Measurements from ENCODE around the gene UBTF.

UBTF gene

DNA sequence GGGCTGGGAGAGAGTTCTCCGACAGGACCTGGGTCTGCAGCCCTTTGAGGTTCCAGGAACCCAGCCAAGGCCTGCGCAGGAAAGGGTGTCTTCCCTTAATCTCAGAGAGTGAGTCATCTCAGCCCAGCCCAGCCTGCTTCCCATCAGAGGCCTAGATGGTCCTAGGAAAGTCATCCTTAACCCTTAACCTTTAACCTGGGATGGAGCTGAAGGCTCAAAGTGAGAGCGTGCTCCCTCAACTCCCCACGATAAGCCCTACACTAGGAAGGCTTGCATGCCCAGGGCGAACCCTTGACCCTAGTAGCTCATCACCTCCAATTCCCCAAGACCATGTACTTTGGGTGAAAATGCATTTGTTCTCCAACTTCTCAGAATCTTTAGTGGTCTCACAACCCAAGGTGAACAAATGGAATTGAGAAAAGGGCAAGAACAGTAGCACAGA lies 15.0 kb downstream of the UBTF start:
- CTCF ChIA-PET: interaction anchor here (0.9 to 3.6 kb wide), 17 partner anchors 9 to 158 kb away, joined by 3 to 25 read pairs (median 5); partner anchors contain the start of genes FAM171A2, GRN and SLC25A39
- H3K27ac ChIP-seq (ENCODE audit: insufficient read depth in 1 of 2, low read depth in 1 of 2, low read length in 2 of 2, poor library complexity in 1 of 2, severe bottlenecking in 2 of 2): no peak overlapping the region
- no peaks in the 10 kb centered on the region for H3K27me3 ChIP-seq (replicated peaks in 2 of 5; ENCODE audit: control insufficient read depth in 4 of 5, insufficient read depth in 5 of 5, low read length in 4 of 5)
- peak in 1 of 3 donors; percentile 32 for DNase-seq
- H3K36me3 ChIP-seq (ENCODE audit: control insufficient read depth in 4 of 4, insufficient read depth in 4 of 4, low read length in 3 of 4): peaks cover 5 to 34% (median 26%) of the 10 kb centered on the region in 4 experiments
- H3K4me3 ChIP-seq (ENCODE audit: control insufficient read depth in 1 of 7, extremely low read depth in 1 of 7, insufficient read depth in 4 of 7, low read depth in 2 of 7, low read length in 6 of 7): peak overlapping the region in 1 of 7 experiments; percentile 31
- WGBS (ENCODE audit: insufficient coverage): 70% methylated on average over 5 of the region's 5 CpGs
- POLR2A ChIA-PET: no interaction called here
- no peaks in the 10 kb centered on the region for H3K9me3 ChIP-seq (ENCODE audit: control extremely low read depth in 1 of 5, control insufficient read depth in 4 of 5, insufficient read depth in 2 of 5, low read depth in 1 of 5, low read length in 4 of 5)
- H3K4me1 ChIP-seq (ENCODE audit: control extremely low read depth in 1 of 4, control insufficient read depth in 4 of 4, insufficient read depth in 4 of 4, low read length in 3 of 4): peaks cover 4 to 33% (median 28%) of the 10 kb centered on the region in 4 experiments

DNA sequence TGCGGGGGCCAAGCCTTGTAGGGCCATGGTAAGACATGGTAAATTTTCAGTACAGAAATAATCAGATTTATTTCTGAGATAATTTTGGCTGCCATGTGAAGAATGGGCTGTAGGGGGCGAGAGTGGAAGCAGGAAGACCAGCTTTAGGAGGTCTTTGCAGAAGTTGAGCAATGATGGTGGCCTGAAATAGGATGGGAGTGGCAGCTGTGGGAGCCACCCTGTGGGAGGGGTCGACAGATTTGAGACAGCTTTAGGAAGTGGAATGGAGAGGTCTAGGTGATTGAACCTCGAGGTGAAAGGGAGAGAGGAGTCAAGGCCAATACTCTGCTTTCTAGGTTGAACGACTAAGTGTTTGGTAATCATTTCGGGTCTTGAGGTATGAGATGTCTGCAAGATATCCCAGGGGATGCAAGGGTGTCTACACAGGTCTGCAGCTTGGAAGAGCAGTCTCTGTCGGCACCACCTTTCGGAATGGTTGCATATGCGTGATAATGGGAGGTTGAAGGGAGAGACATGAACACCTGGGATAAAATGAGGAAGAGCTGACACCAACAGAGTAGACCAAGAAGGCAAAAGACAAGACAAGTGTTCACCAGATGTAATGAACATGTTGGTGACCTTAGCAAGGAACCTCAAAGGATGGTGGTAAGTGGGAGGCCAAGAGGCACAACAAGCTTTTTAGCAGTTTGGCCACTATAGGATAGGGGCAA lies 15.6 kb downstream of the UBTF start:
- WGBS (ENCODE audit: insufficient coverage): 63% methylated on average over 9 of the region's 9 CpGs
- Histone ChIP-seq H3K27me3 (replicated peaks in 2 of 5; ENCODE audit: control insufficient read depth in 4 of 5, insufficient read depth in 5 of 5, low read length in 4 of 5) (no peaks in the 10 kb centered on the region), H3K27ac (ENCODE audit: insufficient read depth in 1 of 2, low read depth in 1 of 2, low read length in 2 of 2, poor library complexity in 1 of 2, severe bottlenecking in 2 of 2) (no peak overlapping the region), H3K4me3 (ENCODE audit: control insufficient read depth in 1 of 7, extremely low read depth in 1 of 7, insufficient read depth in 4 of 7, low read depth in 2 of 7, low read length in 6 of 7) (peak overlapping the region in 1 of 7 experiments; percentile 31), H3K9me3 (ENCODE audit: control extremely low read depth in 1 of 5, control insufficient read depth in 4 of 5, insufficient read depth in 2 of 5, low read depth in 1 of 5, low read length in 4 of 5) (no peaks in the 10 kb centered on the region), H3K4me1 (ENCODE audit: control extremely low read depth in 1 of 4, control insufficient read depth in 4 of 4, insufficient read depth in 4 of 4, low read length in 3 of 4) (peaks cover 4 to 33% (median 28%) of the 10 kb centered on the region in 4 experiments), H3K36me3 (ENCODE audit: control insufficient read depth in 4 of 4, insufficient read depth in 4 of 4, low read length in 3 of 4) (peaks cover 5 to 28% (median 21%) of the 10 kb centered on the region in 4 experiments)
- POLR2A ChIA-PET: interaction anchor here (0.8 kb wide), 1 partner anchor 16 kb away, joined by 3 read pairs; the partner anchor contains the start of gene UBTF
- peak; percentile 78 to 89 (median 87) for DNase-seq
- CTCF ChIA-PET: interaction anchor here (0.6 to 3.6 kb wide), 21 partner anchors 9 to 329 kb away, joined by 3 to 25 read pairs (median 5); partner anchors contain the start of genes FAM171A2, GRN and SLC25A39

DNA sequence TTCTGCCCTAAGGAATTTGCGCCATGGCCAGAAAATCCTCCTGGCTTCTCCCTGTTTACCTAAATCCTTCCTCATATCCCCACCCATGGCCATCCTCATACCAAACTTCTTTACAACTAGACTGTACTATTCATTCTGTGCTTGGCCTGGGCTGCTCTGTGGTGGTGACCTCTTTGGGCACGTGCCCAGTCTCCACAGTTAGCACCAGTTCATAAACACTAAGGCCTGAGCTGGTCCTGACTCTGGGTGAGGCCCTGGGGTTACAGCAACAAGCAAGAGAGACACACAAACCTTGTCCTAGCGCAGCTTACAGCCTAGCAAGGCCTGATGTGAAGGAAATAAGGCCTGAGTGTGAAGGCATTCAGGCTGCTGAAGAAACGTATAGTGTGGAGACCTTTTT lies 16.7 kb downstream of the UBTF start:
- Histone ChIP-seq H3K36me3 (ENCODE audit: control insufficient read depth in 4 of 4, insufficient read depth in 4 of 4, low read length in 3 of 4) (peaks cover 2 to 18% (median 13%) of the 10 kb centered on the region in 4 experiments), H3K9me3 (ENCODE audit: control extremely low read depth in 1 of 5, control insufficient read depth in 4 of 5, insufficient read depth in 2 of 5, low read depth in 1 of 5, low read length in 4 of 5) (no peaks in the 10 kb centered on the region), H3K27ac (ENCODE audit: insufficient read depth in 1 of 2, low read depth in 1 of 2, low read length in 2 of 2, poor library complexity in 1 of 2, severe bottlenecking in 2 of 2) (no peak overlapping the region), H3K4me1 (ENCODE audit: control extremely low read depth in 1 of 4, control insufficient read depth in 4 of 4, insufficient read depth in 4 of 4, low read length in 3 of 4) (peaks cover 5 to 38% (median 37%) of the 10 kb centered on the region in 4 experiments), H3K4me3 (ENCODE audit: control insufficient read depth in 1 of 7, extremely low read depth in 1 of 7, insufficient read depth in 4 of 7, low read depth in 2 of 7, low read length in 6 of 7) (no peak overlapping the region), H3K27me3 (replicated peaks in 2 of 5; ENCODE audit: control insufficient read depth in 4 of 5, insufficient read depth in 5 of 5, low read length in 4 of 5) (no peaks in the 10 kb centered on the region)
- ChIA-PET CTCF (interaction anchor here (1.4 to 3.6 kb wide), 7 partner anchors 11 to 155 kb away, joined by 3 to 25 read pairs (median 8); partner anchors contain the start of gene GRN), POLR2A (no interaction called here)
- no peak for DNase-seq
- 74% methylated on average over 4 of the region's 4 CpGs for WGBS (ENCODE audit: insufficient coverage)

DNA sequence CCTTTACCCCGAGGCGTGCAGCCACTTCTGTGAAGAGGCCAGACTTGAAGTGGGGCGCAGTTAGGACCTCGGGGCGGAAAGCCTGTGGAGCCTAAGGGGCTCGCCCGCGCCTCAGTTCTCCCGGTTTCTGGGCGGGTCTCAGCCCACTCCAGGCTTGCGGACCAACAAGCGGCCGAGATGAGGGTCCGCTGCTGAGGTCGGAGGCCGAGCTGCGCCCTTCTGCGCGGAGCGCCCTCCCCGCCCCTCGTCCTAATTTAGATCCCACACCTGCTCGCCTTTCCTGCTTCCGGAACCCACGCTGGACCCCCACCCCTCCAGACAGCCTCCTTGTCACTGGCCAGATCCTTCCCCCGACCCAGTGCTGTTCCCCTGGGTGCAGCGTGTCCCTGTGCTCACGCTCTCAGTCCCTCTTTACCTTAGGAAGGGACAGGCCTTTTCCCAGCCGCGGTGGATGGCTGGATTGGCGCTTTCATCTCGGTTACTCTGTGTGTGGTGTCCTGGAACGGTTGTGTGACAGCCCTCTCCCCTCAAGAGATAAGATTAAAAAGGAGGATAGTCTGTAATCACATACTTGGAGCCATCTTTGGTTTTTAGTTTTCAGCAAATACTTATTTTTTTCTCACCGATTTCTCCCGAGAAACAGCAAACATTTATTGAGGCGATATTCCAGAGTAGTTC lies 18.9 kb downstream of the UBTF start:
- no peaks in the 10 kb centered on the region for H3K27me3 ChIP-seq (replicated peaks in 2 of 5; ENCODE audit: control insufficient read depth in 4 of 5, insufficient read depth in 5 of 5, low read length in 4 of 5)
- ChIA-PET CTCF (interaction anchor here (1.5 to 3.0 kb wide), 6 partner anchors 9 to 149 kb away, joined by 4 to 25 read pairs (median 8); no protein-coding TSS in a partner anchor), POLR2A (interaction anchor here (0.5 to 1.0 kb wide), 2 partner anchors 130 to 437 kb away, joined by 3 read pairs; no protein-coding TSS in a partner anchor)
- peaks cover 6 to 49% (median 45%) of the 10 kb centered on the region in 4 experiments for H3K4me1 ChIP-seq (ENCODE audit: control extremely low read depth in 1 of 4, control insufficient read depth in 4 of 4, insufficient read depth in 4 of 4, low read length in 3 of 4)
- peaks cover 0 to 18% (median 15%) of the 10 kb centered on the region in 4 experiments for H3K36me3 ChIP-seq (ENCODE audit: control insufficient read depth in 4 of 4, insufficient read depth in 4 of 4, low read length in 3 of 4)
- DNase-seq: no peak
- H3K9me3 ChIP-seq (ENCODE audit: control extremely low read depth in 1 of 5, control insufficient read depth in 4 of 5, insufficient read depth in 2 of 5, low read depth in 1 of 5, low read length in 4 of 5): no peaks in the 10 kb centered on the region
- peak overlapping the region; percentile 64 to 95 (median 80) for H3K4me3 ChIP-seq (ENCODE audit: control insufficient read depth in 1 of 7, extremely low read depth in 1 of 7, insufficient read depth in 4 of 7, low read depth in 2 of 7, low read length in 6 of 7)
- 9% methylated on average over 22 of the region's 36 CpGs for WGBS (ENCODE audit: insufficient coverage)
- peak overlapping the region; percentile 61 to 91 for H3K27ac ChIP-seq (ENCODE audit: insufficient read depth in 1 of 2, low read depth in 1 of 2, low read length in 2 of 2, poor library complexity in 1 of 2, severe bottlenecking in 2 of 2)

DNA sequence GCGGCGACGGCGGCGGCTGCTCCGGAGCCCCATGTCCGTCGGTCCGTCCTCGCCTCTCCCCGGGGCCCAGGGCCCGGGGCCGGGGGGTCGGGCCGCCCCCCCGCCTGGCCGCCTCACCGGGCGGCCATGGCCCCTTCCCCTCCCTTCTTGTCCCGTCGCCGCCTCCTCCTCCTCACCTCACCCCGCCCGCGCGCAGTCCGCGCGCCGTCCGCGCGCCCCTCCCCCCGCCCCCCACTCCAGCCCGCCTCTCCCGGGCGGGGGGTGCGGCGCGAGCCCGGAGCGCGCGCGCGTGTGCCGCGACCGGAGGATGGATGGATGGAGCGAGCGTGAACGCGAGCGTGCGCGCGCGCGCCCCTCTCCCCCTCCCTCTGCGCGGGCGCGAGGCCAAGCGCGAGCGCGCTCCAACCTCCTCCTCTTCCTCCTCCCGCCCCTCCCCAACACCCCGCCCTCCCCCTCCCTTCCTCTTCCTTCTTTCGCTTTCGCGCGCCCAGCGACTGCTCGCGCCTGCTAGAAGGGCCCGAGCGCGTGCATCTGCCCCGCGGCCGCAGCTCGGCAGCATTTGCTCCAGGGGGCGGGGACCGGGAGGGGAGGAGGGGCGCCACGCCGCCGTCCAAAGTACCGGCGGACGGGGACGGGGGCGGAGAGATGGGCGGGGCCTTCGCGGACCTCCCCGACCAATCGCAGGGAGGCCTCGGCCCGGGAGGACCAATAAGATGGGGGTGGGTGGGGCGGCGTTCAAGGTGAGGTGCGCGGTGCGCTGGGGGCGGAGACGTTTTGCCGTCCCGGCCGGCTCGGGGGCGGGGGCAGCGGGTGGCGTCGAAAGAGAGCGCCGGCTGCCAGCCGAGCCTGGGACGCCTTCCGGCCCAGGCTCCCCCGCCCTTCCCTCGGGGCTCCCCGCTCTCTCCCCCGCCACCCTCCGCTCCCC lies 19.7 kb downstream of the UBTF start, which contains the start of gene ATXN7L3:
Gene ATXN7L3, minus strand, starts transcription at position 332 of the 925 bp plus-strand sequence. CDS start 1,814 bp downstream, outside the sequence.
- ChIA-PET POLR2A (interaction anchor here (0.5 to 2.0 kb wide), 6 partner anchors 13 to 437 kb away, joined by 3 to 14 read pairs (median 4); partner anchors contain the start of genes GRN and TMUB2), CTCF (interaction anchor here (2.7 to 3.0 kb wide), 2 partner anchors 11 to 17 kb away, joined by 12 to 25 read pairs; no protein-coding TSS in a partner anchor)
- WGBS (ENCODE audit: insufficient coverage): 0% methylated on average over 37 of the region's 126 CpGs
- Histone ChIP-seq H3K4me3 (ENCODE audit: control insufficient read depth in 1 of 7, extremely low read depth in 1 of 7, insufficient read depth in 4 of 7, low read depth in 2 of 7, low read length in 6 of 7) (peak within 1 kb of the TSS; percentile 72 to 95 (median 82)), H3K27me3 (replicated peaks in 2 of 5; ENCODE audit: control insufficient read depth in 4 of 5, insufficient read depth in 5 of 5, low read length in 4 of 5) (no peaks in the 10 kb centered on the region), H3K9me3 (ENCODE audit: control extremely low read depth in 1 of 5, control insufficient read depth in 4 of 5, insufficient read depth in 2 of 5, low read depth in 1 of 5, low read length in 4 of 5) (no peaks in the 10 kb centered on the region), H3K27ac (ENCODE audit: insufficient read depth in 1 of 2, low read depth in 1 of 2, low read length in 2 of 2, poor library complexity in 1 of 2, severe bottlenecking in 2 of 2) (peak within 1 kb of the TSS; percentile 72 to 92), H3K36me3 (ENCODE audit: control insufficient read depth in 4 of 4, insufficient read depth in 4 of 4, low read length in 3 of 4) (peaks cover 5 to 26% (median 23%) of the 10 kb centered on the region in 4 experiments), H3K4me1 (ENCODE audit: control extremely low read depth in 1 of 4, control insufficient read depth in 4 of 4, insufficient read depth in 4 of 4, low read length in 3 of 4) (peaks cover 6 to 49% (median 45%) of the 10 kb centered on the region in 4 experiments)
- peak; percentile 98 to 99 (median 99) for DNase-seq

Data from common myeloid progenitor, CD34-positive (primary cell).